8988T (cell line): Measurements from ENCODE around the gene CBX5.
A peak's percentile ranks its signal among the peaks of the same experiment; 100 is the strongest.
"Not testable (repeated sequence)": the region's sequence is repeated elsewhere in the genome, so short reads cannot be mapped to it uniquely, and the experiment has no call there.

Experiments used
- DNase-seq: peaks from one replicate; pipeline ENCODE4 v3.0.0; 2011

CBX5 gene

GRCh38 chr12:54294152-54294952 is 14.4 kb upstream of the CBX5 start:
- DNase-seq, result peak; percentile 70

GRCh38 chr12:54292931-54293241 is 13.0 kb upstream of the CBX5 start:
- no peak for DNase-seq

- no peak for DNase-seq
Measured at GRCh38 chr12:54292083-54292930, 12.4 kb upstream of the CBX5 start.

GRCh38 chr12:54287261-54288157 is 7.6 kb upstream of the CBX5 start:
- no peak for DNase-seq

GRCh38 chr12:54286042-54287030 is 6.4 kb upstream of the CBX5 start:
- no peak for DNase-seq

GRCh38 chr12:54285150-54286041 is 5.5 kb upstream of the CBX5 start:
- no peak for DNase-seq

GRCh38 chr12:54284070-54284780 is 4.3 kb upstream of the CBX5 start:
- DNase-seq, result not testable (repeated sequence)

GRCh38 chr12:54282949-54283593 is 3.1 kb upstream of the CBX5 start:
- no peak for DNase-seq

- not testable (repeated sequence) for DNase-seq
Measured at GRCh38 chr12:54281694-54282093, 1.8 kb upstream of the CBX5 start.

- DNase-seq, result not testable (repeated sequence)
Measured at GRCh38 chr12:54281261-54281638, 1.3 kb upstream of the CBX5 start.

GRCh38 chr12:54280468-54281260 is 742 bp upstream of the CBX5 start, which contains the start of gene HNRNPA1:
TSS of gene HNRNPA1 (plus strand) at chr12:54280726. CDS start at chr12:54280808, 82 bp downstream.
- peak; percentile 50 for DNase-seq

- no peak for DNase-seq
Measured at GRCh38 chr12:54279227-54279631, 693 bp downstream of the CBX5 start.

- DNase-seq, result no peak
Measured at GRCh38 chr12:54277823-54278276, 2.1 kb downstream of the CBX5 start.

GRCh38 chr12:54276368-54276767 is 3.6 kb downstream of the CBX5 start:
- no peak for DNase-seq

GRCh38 chr12:54273981-54274380 is 5.9 kb downstream of the CBX5 start:
- DNase-seq, result no peak

- no peak for DNase-seq
Measured at GRCh38 chr12:54272214-54272613, 7.7 kb downstream of the CBX5 start.

- no peak for DNase-seq
Measured at GRCh38 chr12:54270345-54270744, 9.6 kb downstream of the CBX5 start.

- DNase-seq, result no peak
Measured at GRCh38 chr12:54266852-54267251, 13.1 kb downstream of the CBX5 start.
